GM12878 (cell line): ENCODE results near the gene COA1. TPM values are rescaled to one million over a fixed set of nuclear protein-coding genes. Genes with fewer than 3 reads are reported as not detected.

ENCODE experiments used
- ATAC-seq: fragments of 200-7000 bp; cut with Tn5 transposase; 3 replicates; pipeline ENCODE4 v1.9.1; 2020; ENCODE audit warnings: mild to moderate bottlenecking, moderate library complexity
- BruUV-seq: library from RNA; stranded (reverse); fragments of 400-500 nt; replicated peaks from 2 replicates; lab custom pipeline; 2021; lab: Mats Ljungman, UMichigan
- CTCF ChIA-PET: fragments of 300-600 bp; sonication (Branson Sonifier 250); formaldehyde crosslinking; extraction: SDS; loops from one replicate; lab custom pipeline; 2021; ENCODE audit warnings: inconsistent platforms; lab: Yijun Ruan, JAX
- POLR2A ChIA-PET: fragments of 350-600 bp; formaldehyde crosslinking; extraction: SDS; loops from one replicate; lab custom pipeline; 2021; ENCODE audit warnings: inconsistent platforms; lab: Charles Lee
- RAD21 ChIA-PET: fragments of 300-600 bp; sonication (Branson Sonifier 250); formaldehyde crosslinking; loops from one replicate; lab custom pipeline; 2023; ENCODE audit warnings: antibody characterized with exemption; ENCODE audit not compliant: unreplicated experiment; lab: Charles Lee
- SMC1A ChIA-PET: fragments of 300-600 bp; sonication (Branson Sonifier 250); formaldehyde crosslinking; loops from one replicate; lab custom pipeline; 2023; ENCODE audit not compliant: unreplicated experiment, uncharacterized antibody; lab: Charles Lee
- DNase-seq: peaks from one replicate; pipeline ENCODE4 v3.0.0-alpha.2; 2011; ENCODE audit warnings: low read depth, low spot score
- FAIRE-seq: peaks from 3 replicates; lab custom pipeline; 2011; peaks lifted over from hg19 to GRCh38; lab: Jason Lieb, UNC
- H2AFZ ChIP-seq: 2 replicates; pipeline ENCODE4 v1.6.0; 2011; ENCODE audit warnings: low read depth, low read length, control low read depth; ENCODE audit not compliant: control insufficient read depth
- H3K27ac ChIP-seq: 2 replicates; pipeline ENCODE4 v1.5.1; 2011; ENCODE audit warnings: control low read depth; ENCODE audit not compliant: control insufficient read depth, insufficient read depth
- H3K27me3 ChIP-seq, 2 experiments: replicated peaks in 1 of 2; 2 replicates each; pipeline versions ENCODE4 v1.6.0 to v1.6.1; 2011; ENCODE audit warnings: low read length in 1 of 2; ENCODE audit not compliant: control insufficient read depth in 2 of 2, insufficient read depth in 2 of 2
- H3K36me3 ChIP-seq, 2 experiments: 2 replicates each; pipeline ENCODE4 v1.5.1; 2011; ENCODE audit warnings: low read length in 1 of 2; ENCODE audit not compliant: control insufficient read depth in 2 of 2, insufficient read depth in 2 of 2
- H3K4me1 ChIP-seq: 2 replicates; pipeline ENCODE4 v1.6.1; 2011; ENCODE audit warnings: mild to moderate bottlenecking, low read length, moderate library complexity, mixed read lengths; ENCODE audit not compliant: control insufficient read depth, insufficient read depth
- H3K4me2 ChIP-seq: 2 replicates; pipeline ENCODE4 v1.6.0; 2011; ENCODE audit warnings: control low read depth; ENCODE audit not compliant: control insufficient read depth, insufficient read depth
- H3K4me3 ChIP-seq: fragments of 200-600 bp; sonication (generic); 2 replicates; pipeline ENCODE4 v1.5.1; 2016
- H3K79me2 ChIP-seq: 2 replicates; pipeline ENCODE4 v1.6.0; 2011; ENCODE audit warnings: low read length; ENCODE audit not compliant: control insufficient read depth, insufficient read depth
- H3K9ac ChIP-seq: 2 replicates; pipeline ENCODE4 v1.8.0; 2011; ENCODE audit warnings: low read length, control low read depth, mixed read lengths; ENCODE audit not compliant: control insufficient read depth, insufficient read depth
- H3K9me3 ChIP-seq: replicated peaks from 3 replicates; pipeline ENCODE4 v1.5.1; 2011; ENCODE audit warnings: mild to moderate bottlenecking, low read length; ENCODE audit not compliant: control insufficient read depth, insufficient read depth
- H4K20me1 ChIP-seq: 2 replicates; pipeline ENCODE4 v1.6.0; 2011; ENCODE audit not compliant: control insufficient read depth, insufficient read depth
- BCL11A ChIP-seq: IDR thresholded peaks from 2 replicates; pipeline ENCODE4 v1.6.1; 2011; ENCODE audit warnings: low read depth, low read length
- BMI1 ChIP-seq: fragments of 450-650 bp; IDR thresholded peaks from 2 replicates; pipeline ENCODE4 v1.6.1; 2016; ENCODE audit warnings: mild to moderate bottlenecking, moderate library complexity, borderline replicate concordance
- CHD2 ChIP-seq: IDR thresholded peaks from 2 replicates; pipeline ENCODE4 v1.6.1; 2011; ENCODE audit warnings: low read depth, low read length, improper control_type of control experiment, borderline replicate concordance
- ESRRA ChIP-seq: IDR thresholded peaks from 2 replicates; pipeline ENCODE4 v1.6.1; 2012; ENCODE audit warnings: mild to moderate bottlenecking, low read length, improper control_type of control experiment
- FOS ChIP-seq: IDR thresholded peaks from 3 replicates; pipeline ENCODE4 v1.6.1; 2011; ENCODE audit warnings: borderline replicate concordance; ENCODE audit not compliant: insufficient read length; ENCODE audit errors: extremely low read depth
- HDAC2 ChIP-seq: fragments of 200-600 bp; sonication (generic); IDR thresholded peaks from 2 replicates; pipeline ENCODE4 v1.6.1; 2017
- MTA3 ChIP-seq: IDR thresholded peaks from 2 replicates; pipeline ENCODE4 v1.6.1; 2012; ENCODE audit warnings: low read length, inconsistent platforms, borderline replicate concordance
- MXI1 ChIP-seq: fragments of 150-350 bp; IDR thresholded peaks from 2 replicates; pipeline ENCODE4 v1.6.1; 2011; ENCODE audit warnings: low read depth, mild to moderate bottlenecking, inconsistent platforms, low read length, improper control_type of control experiment
- NR2C2 ChIP-seq: IDR thresholded peaks from 2 replicates; pipeline ENCODE4 v1.6.1; 2011; ENCODE audit warnings: borderline replicate concordance, low read depth; ENCODE audit not compliant: control insufficient read depth, insufficient read length
- PAX8 ChIP-seq: fragments of 450-650 bp; IDR thresholded peaks from 2 replicates; pipeline ENCODE4 v1.6.1; 2017; ENCODE audit warnings: mild to moderate bottlenecking, moderate library complexity
- POLR2A ChIP-seq: IDR thresholded peaks from 2 replicates; pipeline ENCODE4 v1.6.1; 2011; ENCODE audit warnings: low read depth, mild to moderate bottlenecking, low read length
- POU2F2 ChIP-seq: IDR thresholded peaks from 3 replicates; pipeline ENCODE4 v1.6.1; 2011; ENCODE audit warnings: low read depth, mild to moderate bottlenecking, low read length, borderline replicate concordance
- RAD21 ChIP-seq: IDR thresholded peaks from 2 replicates; pipeline ENCODE4 v1.6.1; 2011; ENCODE audit warnings: mild to moderate bottlenecking, low read depth, low read length, moderate library complexity; ENCODE audit not compliant: insufficient read depth
- SIX5 ChIP-seq: IDR thresholded peaks from 2 replicates; pipeline ENCODE4 v1.6.1; 2011; ENCODE audit warnings: mild to moderate bottlenecking, low read depth, low read length, moderate library complexity; ENCODE audit not compliant: severe bottlenecking
- WGBS: methylation state at CpG from one replicate; pipeline ENCODE4 v1.1.6; 2016; ENCODE audit warnings: low lambda C conversion rate; ENCODE audit not compliant: insufficient replicate concordance, insufficient coverage; ENCODE audit errors: missing lambda C conversion rate; 5-methylcytosine and 5-hydroxymethylcytosine counted together
- in situ Hi-C: fragments of 300-500 bp; cut with MboI; formaldehyde crosslinking; loops from 9 replicates; pipeline ENCODE4 v1.14.3; 2018; ENCODE audit warnings: mixed read lengths
- intact Hi-C: fragments of 100-400 bp; cut with micrococcal nuclease; formaldehyde crosslinking; loops from one replicate; pipeline ENCODE4 v1.14.2; 2022; ENCODE audit not compliant: unreplicated experiment
- polyA plus RNA-seq, 11 experiments: library from polyadenylated mRNA; depleted of rRNA in 4 of 11; unstranded in 6 of 11; stranded (reverse) in 5 of 11; fragments of >200 nt; fragmentation: Nextera tagmentation in 4 of 11; fragmentation: Illumina TruSeq in 1 of 11; extraction: Ambion mirVana in 4 of 11; extraction: Trizol in 1 of 11; gene quantifications; 1 replicate in 1 of 11; 2 replicates in 10 of 11; pipeline versions ENCODE4 v1.2.1 to v1.2.3, GENCODE V29; 2011 to 2016; ENCODE audit warnings: inconsistent platforms in 2 of 11, missing spikeins in 2 of 11, low read depth in 1 of 11
- total RNA-seq, 4 experiments: library from RNA; depleted of rRNA in 3 of 4; stranded (reverse); fragments of >200 nt in 3 of 4; fragmentation: Illumina TruSeq in 1 of 4; extraction: Trizol in 1 of 4; gene quantifications; 2 replicates each; pipeline versions ENCODE4 v1.2.1 to v1.2.3, GENCODE V29; 2013 to 2021
- TF ChIP-seq, protein P1 (sequence below): fragments of 450-650 bp; IDR thresholded peaks from 2 replicates; pipeline ENCODE4 v1.6.1; 2017; ENCODE audit warnings: mild to moderate bottlenecking
- TF ChIP-seq, protein P2 (sequence below): fragments of 450-650 bp; IDR thresholded peaks from 2 replicates; pipeline ENCODE4 v1.6.1; 2017; ENCODE audit warnings: mild to moderate bottlenecking, moderate library complexity
- TF ChIP-seq, protein P3 (sequence below): fragments of 450-650 bp; IDR thresholded peaks from 2 replicates; pipeline ENCODE4 v1.6.1; 2014; ENCODE audit warnings: mild to moderate bottlenecking

The COA1 gene
- total and polyA plus RNA-seq, 10 of the 15 experiments (the other 5 are each of a cell fraction or from before 2014, with no cell fraction given): 83.1 to 258 (median 111) TPM

DNA sequence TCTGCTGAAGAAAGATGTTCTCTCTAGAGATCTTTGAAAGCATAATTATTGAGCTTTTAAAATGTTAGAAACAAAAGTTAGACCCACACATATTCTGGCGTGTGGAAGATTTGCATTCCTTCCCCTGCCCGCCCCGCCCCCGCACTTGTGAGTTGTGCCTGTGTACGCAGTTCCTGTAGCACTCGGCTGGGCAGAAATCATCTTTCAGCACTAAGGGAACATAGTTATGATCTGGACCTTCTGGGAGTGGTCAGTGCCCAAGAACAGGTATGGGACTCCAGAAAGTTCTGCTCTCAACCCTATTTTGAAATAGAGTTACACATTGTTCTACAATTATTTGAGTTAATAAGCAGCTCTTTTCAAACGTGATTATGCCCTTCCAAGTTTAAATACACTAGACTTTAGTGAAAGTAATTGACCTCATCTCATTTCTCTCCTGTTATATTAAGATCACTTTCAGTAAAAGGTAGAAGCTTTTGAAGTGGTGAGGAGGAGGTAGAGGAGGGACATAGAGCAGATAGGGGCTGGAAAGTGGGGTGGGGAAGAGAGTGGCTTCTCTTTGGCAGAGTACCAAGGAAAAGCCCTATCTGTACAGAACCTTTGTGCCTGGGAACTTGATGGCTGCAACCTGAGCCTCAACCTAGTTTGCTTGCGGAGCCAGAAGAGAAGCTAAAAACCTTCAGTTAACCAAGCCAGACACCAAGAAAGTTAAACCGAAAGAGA, 34.9 kb upstream of the COA1 start:
- H3K27me3 ChIP-seq: no peaks in the 10 kb centered on the region
- H3K36me3 ChIP-seq: no peaks in the 10 kb centered on the region
- no peak for FAIRE-seq
- intact Hi-C loops: loop anchor here (5.0 kb wide), 1 partner anchor 37 kb away; the partner anchor contains the start of gene COA1
- H4K20me1 ChIP-seq: no peaks in the 10 kb centered on the region
- SMC1A ChIA-PET: interaction anchor here (0.8 to 9.8 kb wide), 18 partner anchors 18 to 182 kb away, joined by 3 to 84 read pairs (median 6); partner anchors contain the start of genes COA1 and STK17A
- no peaks in the 10 kb centered on the region for H3K9me3 ChIP-seq
- POLR2A ChIA-PET: interaction anchor here (0.7 to 3.7 kb wide), 12 partner anchors 21 to 202 kb away, joined by 3 to 19 read pairs (median 4); partner anchors contain the start of genes COA1 and STK17A
- 26% methylated on average over 9 of the region's 9 CpGs for whole genome bisulfite sequencing
- in situ Hi-C loops: no loop called here
- no peak for DNase-seq
- BruUV-seq: no TSS peak
- peak overlapping the region; percentile 81 for H3K4me2 ChIP-seq
- H3K9ac ChIP-seq: peak overlapping the region; percentile 66
- RAD21 ChIA-PET: interaction anchor here (0.6 to 5.4 kb wide), 24 partner anchors 10 to 191 kb away, joined by 3 to 49 read pairs (median 5); partner anchors contain the start of genes COA1 and STK17A
- peaks cover 41% of the 10 kb centered on the region for H3K79me2 ChIP-seq
- peaks cover 29% of the 10 kb centered on the region for H3K4me1 ChIP-seq
- CTCF ChIA-PET: interaction anchor here (0.6 to 6.8 kb wide), 16 partner anchors 20 to 449 kb away, joined by 3 to 36 read pairs (median 4); partner anchors contain the start of gene STK17A
- peak overlapping the region; percentile 77 for H3K4me3 ChIP-seq
- ATAC-seq: peak; percentile 86
- peak overlapping the region; percentile 52 for H2AFZ ChIP-seq
- H3K27ac ChIP-seq: peak overlapping the region; percentile 76
- no peak for TF ChIP-seq RAD21
- TF ChIP-seq ESRRA: no peak
- TF ChIP-seq SIX5: no peak
- TF ChIP-seq NR2C2: no peak
- no peak for TF ChIP-seq BCL11A
- TF ChIP-seq FOS: no peak
- TF ChIP-seq, protein P1, sequence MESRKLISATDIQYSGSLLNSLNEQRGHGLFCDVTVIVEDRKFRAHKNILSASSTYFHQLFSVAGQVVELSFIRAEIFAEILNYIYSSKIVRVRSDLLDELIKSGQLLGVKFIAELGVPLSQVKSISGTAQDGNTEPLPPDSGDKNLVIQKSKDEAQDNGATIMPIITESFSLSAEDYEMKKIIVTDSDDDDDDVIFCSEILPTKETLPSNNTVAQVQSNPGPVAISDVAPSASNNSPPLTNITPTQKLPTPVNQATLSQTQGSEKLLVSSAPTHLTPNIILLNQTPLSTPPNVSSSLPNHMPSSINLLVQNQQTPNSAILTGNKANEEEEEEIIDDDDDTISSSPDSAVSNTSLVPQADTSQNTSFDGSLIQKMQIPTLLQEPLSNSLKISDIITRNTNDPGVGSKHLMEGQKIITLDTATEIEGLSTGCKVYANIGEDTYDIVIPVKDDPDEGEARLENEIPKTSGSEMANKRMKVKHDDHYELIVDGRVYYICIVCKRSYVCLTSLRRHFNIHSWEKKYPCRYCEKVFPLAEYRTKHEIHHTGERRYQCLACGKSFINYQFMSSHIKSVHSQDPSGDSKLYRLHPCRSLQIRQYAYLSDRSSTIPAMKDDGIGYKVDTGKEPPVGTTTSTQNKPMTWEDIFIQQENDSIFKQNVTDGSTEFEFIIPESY: no peak
- no peak for TF ChIP-seq HDAC2
- TF ChIP-seq POLR2A: peak; percentile 29; the same call in 1 of the 2 replicates
- TF ChIP-seq, protein P2, sequence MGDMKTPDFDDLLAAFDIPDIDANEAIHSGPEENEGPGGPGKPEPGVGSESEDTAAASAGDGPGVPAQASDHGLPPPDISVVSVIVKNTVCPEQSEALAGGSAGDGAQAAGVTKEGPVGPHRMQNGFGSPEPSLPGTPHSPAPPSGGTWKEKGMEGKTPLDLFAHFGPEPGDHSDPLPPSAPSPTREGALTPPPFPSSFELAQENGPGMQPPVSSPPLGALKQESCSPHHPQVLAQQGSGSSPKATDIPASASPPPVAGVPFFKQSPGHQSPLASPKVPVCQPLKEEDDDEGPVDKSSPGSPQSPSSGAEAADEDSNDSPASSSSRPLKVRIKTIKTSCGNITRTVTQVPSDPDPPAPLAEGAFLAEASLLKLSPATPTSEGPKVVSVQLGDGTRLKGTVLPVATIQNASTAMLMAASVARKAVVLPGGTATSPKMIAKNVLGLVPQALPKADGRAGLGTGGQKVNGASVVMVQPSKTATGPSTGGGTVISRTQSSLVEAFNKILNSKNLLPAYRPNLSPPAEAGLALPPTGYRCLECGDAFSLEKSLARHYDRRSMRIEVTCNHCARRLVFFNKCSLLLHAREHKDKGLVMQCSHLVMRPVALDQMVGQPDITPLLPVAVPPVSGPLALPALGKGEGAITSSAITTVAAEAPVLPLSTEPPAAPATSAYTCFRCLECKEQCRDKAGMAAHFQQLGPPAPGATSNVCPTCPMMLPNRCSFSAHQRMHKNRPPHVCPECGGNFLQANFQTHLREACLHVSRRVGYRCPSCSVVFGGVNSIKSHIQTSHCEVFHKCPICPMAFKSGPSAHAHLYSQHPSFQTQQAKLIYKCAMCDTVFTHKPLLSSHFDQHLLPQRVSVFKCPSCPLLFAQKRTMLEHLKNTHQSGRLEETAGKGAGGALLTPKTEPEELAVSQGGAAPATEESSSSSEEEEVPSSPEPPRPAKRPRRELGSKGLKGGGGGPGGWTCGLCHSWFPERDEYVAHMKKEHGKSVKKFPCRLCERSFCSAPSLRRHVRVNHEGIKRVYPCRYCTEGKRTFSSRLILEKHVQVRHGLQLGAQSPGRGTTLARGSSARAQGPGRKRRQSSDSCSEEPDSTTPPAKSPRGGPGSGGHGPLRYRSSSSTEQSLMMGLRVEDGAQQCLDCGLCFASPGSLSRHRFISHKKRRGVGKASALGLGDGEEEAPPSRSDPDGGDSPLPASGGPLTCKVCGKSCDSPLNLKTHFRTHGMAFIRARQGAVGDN: 0 out of 2 replicates have a peak, but pooled peaks have one; percentile 4
- TF ChIP-seq BMI1: no peak
- TF ChIP-seq POU2F2: peak; percentile 78; the same call in 1 of the 3 replicates
- TF ChIP-seq MTA3: no peak
- TF ChIP-seq CHD2: no peak; the same call in 1 of the 2 replicates
- TF ChIP-seq PAX8: no peak
- no peak for TF ChIP-seq MXI1
- TF ChIP-seq, protein P3, sequence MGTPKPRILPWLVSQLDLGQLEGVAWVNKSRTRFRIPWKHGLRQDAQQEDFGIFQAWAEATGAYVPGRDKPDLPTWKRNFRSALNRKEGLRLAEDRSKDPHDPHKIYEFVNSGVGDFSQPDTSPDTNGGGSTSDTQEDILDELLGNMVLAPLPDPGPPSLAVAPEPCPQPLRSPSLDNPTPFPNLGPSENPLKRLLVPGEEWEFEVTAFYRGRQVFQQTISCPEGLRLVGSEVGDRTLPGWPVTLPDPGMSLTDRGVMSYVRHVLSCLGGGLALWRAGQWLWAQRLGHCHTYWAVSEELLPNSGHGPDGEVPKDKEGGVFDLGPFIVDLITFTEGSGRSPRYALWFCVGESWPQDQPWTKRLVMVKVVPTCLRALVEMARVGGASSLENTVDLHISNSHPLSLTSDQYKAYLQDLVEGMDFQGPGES: no peak
